NCI-H82 (cell line): ENCODE measurements around the gene CHRNA3.

Experiments
- DNase-seq: peaks from one replicate; lab custom pipeline; 2025; lab: John Stamatoyannopoulos, UW

Gene CHRNA3

GRCh38 chr15:78636378-78636859 is 15.6 kb upstream of the CHRNA3 start:
- no peak for DNase-seq

GRCh38 chr15:78635346-78635745 is 14.6 kb upstream of the CHRNA3 start:
- DNase-seq = no peak

- peak; percentile 26 for DNase-seq
Measured at GRCh38 chr15:78634210-78635145, 13.7 kb upstream of the CHRNA3 start.

- no peak for DNase-seq
Measured at GRCh38 chr15:78633348-78633747, 12.6 kb upstream of the CHRNA3 start.

GRCh38 chr15:78630886-78631633 is 10.3 kb upstream of the CHRNA3 start:
- no peak for DNase-seq

GRCh38 chr15:78629716-78630065 is 8.9 kb upstream of the CHRNA3 start:
- DNase-seq = no peak

- DNase-seq = no peak
Measured at GRCh38 chr15:78629031-78629715, 8.4 kb upstream of the CHRNA3 start.

- no peak for DNase-seq
Measured at GRCh38 chr15:78628227-78628626, 7.4 kb upstream of the CHRNA3 start.

- no peak for DNase-seq
Measured at GRCh38 chr15:78627348-78627747, 6.6 kb upstream of the CHRNA3 start.

GRCh38 chr15:78626381-78626995 is 5.7 kb upstream of the CHRNA3 start:
- DNase-seq = peak; percentile 76

GRCh38 chr15:78625606-78626280 is 4.9 kb upstream of the CHRNA3 start:
- DNase-seq = no peak

GRCh38 chr15:78624651-78625590 is 4.1 kb upstream of the CHRNA3 start:
- no peak for DNase-seq

GRCh38 chr15:78623786-78624497 is 3.1 kb upstream of the CHRNA3 start:
- DNase-seq = no peak

GRCh38 chr15:78621810-78622402 is 1.1 kb upstream of the CHRNA3 start:
- peak; percentile 38 for DNase-seq

GRCh38 chr15:78620021-78620526 is 722 bp downstream of the CHRNA3 start:
- DNase-seq = peak; percentile 75

- peak; percentile 42 for DNase-seq
Measured at GRCh38 chr15:78619022-78619950, 1.5 kb downstream of the CHRNA3 start.

GRCh38 chr15:78618490-78618934 is 2.3 kb downstream of the CHRNA3 start:
- peak; percentile 95 for DNase-seq

GRCh38 chr15:78618064-78618463 is 2.7 kb downstream of the CHRNA3 start:
- no peak for DNase-seq
